ENCODE data around the gene SV2C.
A peak's percentile ranks its signal among the peaks of the same experiment; 100 is the strongest.
"Not testable (repeated sequence)": the region's sequence is repeated elsewhere in the genome, so short reads cannot be mapped to it uniquely, and the experiment has no call there.

Gene SV2C

GRCh38 chr5:76305269-76305668 lies 222.1 kb downstream of the SV2C start:
- no peak for DNase-seq

GRCh38 chr5:76305775-76306174 lies 222.6 kb downstream of the SV2C start:
- DNase-seq, result no peak

- DNase-seq, result no peak
Measured at GRCh38 chr5:76310208-76310607, 227.0 kb downstream of the SV2C start.

GRCh38 chr5:76312783-76313182 lies 229.6 kb downstream of the SV2C start:
- no peak for DNase-seq

- no peak for DNase-seq
Measured at GRCh38 chr5:76314643-76315042, 231.5 kb downstream of the SV2C start.

GRCh38 chr5:76319673-76320072 lies 236.5 kb downstream of the SV2C start:
- DNase-seq, result no peak

GRCh38 chr5:76323494-76323893 lies 240.3 kb downstream of the SV2C start:
- not testable (repeated sequence) for DNase-seq

GRCh38 chr5:76325326-76325725 lies 242.1 kb downstream of the SV2C start:
- DNase-seq, result no peak

- peak; percentile 43 for DNase-seq
Measured at GRCh38 chr5:76325876-76326491, 242.8 kb downstream of the SV2C start.

GRCh38 chr5:76326577-76327302 lies 243.6 kb downstream of the SV2C start:
- no peak for DNase-seq

GRCh38 chr5:76329346-76329745 lies 246.2 kb downstream of the SV2C start:
- no peak for DNase-seq

- peak; percentile 48 for DNase-seq
Measured at GRCh38 chr5:76331126-76331525, 247.9 kb downstream of the SV2C start.

- DNase-seq, result no peak
Measured at GRCh38 chr5:76332102-76332501, 248.9 kb downstream of the SV2C start.

GRCh38 chr5:76332611-76333205 lies 249.5 kb downstream of the SV2C start:
- no peak for DNase-seq

GRCh38 chr5:76333571-76333970 lies 250.4 kb downstream of the SV2C start:
- DNase-seq, result no peak

- no peak for DNase-seq
Measured at GRCh38 chr5:76334574-76334973, 251.4 kb downstream of the SV2C start.

- not testable (repeated sequence) for DNase-seq
Measured at GRCh38 chr5:76335451-76335850, 252.3 kb downstream of the SV2C start.

GRCh38 chr5:76336253-76336809 lies 253.1 kb downstream of the SV2C start:
- DNase-seq, result not testable (repeated sequence)

GRCh38 chr5:76337953-76338451 lies 254.8 kb downstream of the SV2C start:
- DNase-seq, result peak; percentile 46

- no peak for DNase-seq
Measured at GRCh38 chr5:76339919-76340318, 256.7 kb downstream of the SV2C start.

- no peak for DNase-seq
Measured at GRCh38 chr5:76341651-76342334, 258.6 kb downstream of the SV2C start.

GRCh38 chr5:76342474-76342873 lies 259.3 kb downstream of the SV2C start:
- no peak for DNase-seq

GRCh38 chr5:76345582-76345981 lies 262.4 kb downstream of the SV2C start:
- no peak for DNase-seq

Measured in central memory CD4-positive, alpha-beta T cell (primary cell).